ENCODE data around the gene SAP130. TPM values are rescaled to one million over a fixed set of nuclear protein-coding genes. Genes with fewer than 3 reads are reported as not detected.

Gene SAP130
- total RNA-seq, 2 donors from 2014 or later: 47.7 to 58.9 TPM

GRCh38 chr2:128003463-128003862 lies 24.4 kb downstream of the SAP130 start:
- Histone ChIP-seq H3K4me1 (ENCODE audit: control insufficient read depth, insufficient read depth, low read length) (no peaks in the 10 kb centered on the region), H3K4me3 (ENCODE audit: low read length) (no peak overlapping the region), H3K36me3 (ENCODE audit: control insufficient read depth, insufficient read depth, low read length) (peaks cover 91% of the 10 kb centered on the region), H3K27me3 (ENCODE audit: control insufficient read depth, insufficient read depth, low read length, poor library complexity, severe bottlenecking) (no peaks in the 10 kb centered on the region), H3K27ac (ENCODE audit: low read depth, low read length) (no peak overlapping the region), H3K9me3 (ENCODE audit: control insufficient read depth, low read length) (no peaks in the 10 kb centered on the region), H3K9ac (ENCODE audit: extremely low read depth, low read length, poor library complexity, severe bottlenecking) (no peak overlapping the region)
- Mint-ChIP-seq H3K4me1 (no peaks in the 10 kb centered on the region), H3K4me3 (no peak overlapping the region), H3K36me3 (ENCODE audit: low read depth) (peaks cover 79% of the 10 kb centered on the region), H3K27me3 (ENCODE audit: insufficient read depth) (no peaks in the 10 kb centered on the region), H3K27ac (no peak overlapping the region), H3K9me3 (no peaks in the 10 kb centered on the region)
- no peak for DNase-seq
- WGBS, 2 experiments (ENCODE audit: insufficient coverage in 1 of 2, insufficient read length in 1 of 2): 96% methylated on average over 5 of the region's 6 CpGs; no CpG with 5 or more reads in 1 of the 2 experiments
- no peak for TF ChIP-seq CTCF (conservative IDR thresholded peaks at IDR 0.05)

GRCh38 chr2:127996160-127996559 lies 31.7 kb downstream of the SAP130 start:
- H3K27me3 Mint-ChIP-seq (ENCODE audit: insufficient read depth): no peaks in the 10 kb centered on the region
- WGBS, 2 experiments (ENCODE audit: insufficient coverage in 1 of 2, insufficient read length in 1 of 2): 93 to 98% methylated on average over 9 of the region's 9 CpGs
- no peak for TF ChIP-seq CTCF (conservative IDR thresholded peaks at IDR 0.05)
- no peak overlapping the region for H3K27ac Mint-ChIP-seq
- no peaks in the 10 kb centered on the region for H3K9me3 Mint-ChIP-seq
- Histone ChIP-seq H3K9ac (ENCODE audit: extremely low read depth, low read length, poor library complexity, severe bottlenecking) (no peak overlapping the region), H3K4me3 (ENCODE audit: low read length) (no peak overlapping the region), H3K4me1 (ENCODE audit: control insufficient read depth, insufficient read depth, low read length) (no peaks in the 10 kb centered on the region), H3K36me3 (ENCODE audit: control insufficient read depth, insufficient read depth, low read length) (peaks cover 95% of the 10 kb centered on the region), H3K27me3 (ENCODE audit: control insufficient read depth, insufficient read depth, low read length, poor library complexity, severe bottlenecking) (no peaks in the 10 kb centered on the region), H3K27ac (ENCODE audit: low read depth, low read length) (no peak overlapping the region), H3K9me3 (ENCODE audit: control insufficient read depth, low read length) (no peaks in the 10 kb centered on the region)
- peaks cover 75% of the 10 kb centered on the region for H3K36me3 Mint-ChIP-seq (ENCODE audit: low read depth)
- H3K4me1 Mint-ChIP-seq: no peaks in the 10 kb centered on the region
- DNase-seq: no peak
- no peak overlapping the region for H3K4me3 Mint-ChIP-seq

GRCh38 chr2:127995725-127996124 lies 32.1 kb downstream of the SAP130 start:
- no peaks in the 10 kb centered on the region for H3K4me1 Mint-ChIP-seq
- no peaks in the 10 kb centered on the region for H3K4me1 ChIP-seq (ENCODE audit: control insufficient read depth, insufficient read depth, low read length)
- H3K9me3 Mint-ChIP-seq: no peaks in the 10 kb centered on the region
- DNase-seq: no peak
- H3K27ac ChIP-seq (ENCODE audit: low read depth, low read length): no peak overlapping the region
- no peaks in the 10 kb centered on the region for H3K9me3 ChIP-seq (ENCODE audit: control insufficient read depth, low read length)
- H3K27me3 Mint-ChIP-seq (ENCODE audit: insufficient read depth): no peaks in the 10 kb centered on the region
- WGBS, 2 experiments (ENCODE audit: insufficient coverage in 1 of 2, insufficient read length in 1 of 2): 97 to 100% methylated on average over 1 to 7 of the region's 7 CpGs
- peaks cover 71% of the 10 kb centered on the region for H3K36me3 Mint-ChIP-seq (ENCODE audit: low read depth)
- no peak overlapping the region for H3K27ac Mint-ChIP-seq
- H3K4me3 ChIP-seq (ENCODE audit: low read length): no peak overlapping the region
- H3K27me3 ChIP-seq (ENCODE audit: control insufficient read depth, insufficient read depth, low read length, poor library complexity, severe bottlenecking): no peaks in the 10 kb centered on the region
- no peak overlapping the region for H3K4me3 Mint-ChIP-seq
- no peak for TF ChIP-seq CTCF (conservative IDR thresholded peaks at IDR 0.05)
- no peak overlapping the region for H3K9ac ChIP-seq (ENCODE audit: extremely low read depth, low read length, poor library complexity, severe bottlenecking)
- peaks cover 91% of the 10 kb centered on the region for H3K36me3 ChIP-seq (ENCODE audit: control insufficient read depth, insufficient read depth, low read length)
